Esophagus (tissue), 2 donors: ENCODE data around the gene ATP2C1. TPM values are rescaled to one million over a fixed set of nuclear protein-coding genes. Genes with fewer than 3 reads are reported as not detected.
A peak's percentile ranks its signal among the peaks of the same experiment; 100 is the strongest.

Experiments used
- H3K27ac ChIP-seq, 2 donors: one replicate each; pipeline ENCODE4 v1.5.1; 2013; ENCODE audit warnings: low read depth in 2 of 2, mild to moderate bottlenecking in 2 of 2, inconsistent platforms in 1 of 2, low read length in 1 of 2, moderate library complexity in 1 of 2
- H3K27me3 ChIP-seq, 2 donors: one replicate each; pipeline ENCODE4 v1.6.1; 2013; ENCODE audit warnings: low read length in 2 of 2, control low read depth in 1 of 2, mild to moderate bottlenecking in 1 of 2; ENCODE audit not compliant: insufficient read depth in 2 of 2, control insufficient read depth in 1 of 2
- H3K36me3 ChIP-seq, 2 donors: one replicate each; pipeline ENCODE4 v1.6.1; 2013; ENCODE audit warnings: low read length in 1 of 2; ENCODE audit not compliant: control insufficient read depth in 2 of 2, insufficient read depth in 2 of 2
- H3K4me1 ChIP-seq, 2 donors: one replicate each; pipeline ENCODE4 v1.6.1; 2013; ENCODE audit warnings: low read length in 1 of 2; ENCODE audit not compliant: control insufficient read depth in 2 of 2, insufficient read depth in 2 of 2
- H3K4me3 ChIP-seq, 2 donors: one replicate each; pipeline ENCODE4 v1.5.1; 2013; ENCODE audit warnings: low read length in 2 of 2, mild to moderate bottlenecking in 2 of 2, low read depth in 1 of 2, moderate library complexity in 1 of 2
- H3K9me3 ChIP-seq, 2 donors: one replicate each; pipeline ENCODE4 v1.6.1; 2013; ENCODE audit warnings: mild to moderate bottlenecking in 2 of 2, low read depth in 1 of 2, low read length in 1 of 2, moderate library complexity in 1 of 2; ENCODE audit not compliant: control insufficient read depth in 2 of 2, insufficient read depth in 1 of 2
- WGBS, 2 donors: extraction: QIAGEN DNeasy Blood & Tissue Kit; methylation state at CpG; one replicate each; pipeline ENCODE4 v1.1.7; 2013; 5-methylcytosine and 5-hydroxymethylcytosine counted together
- polyA plus RNA-seq, 2 donors: library from polyadenylated mRNA; stranded (reverse); fragments of 200-250 nt; gene quantifications; one replicate each; pipeline ENCODE4 v1.2.3, GENCODE V29; 2013
- donor health status: healthy with polysubstance abuse.
- donor health status: Bipolar disorder and iron deficiency.

ATP2C1 gene
- polyA plus RNA-seq, 2 donors: 19.9 to 23.0 TPM

DNA sequence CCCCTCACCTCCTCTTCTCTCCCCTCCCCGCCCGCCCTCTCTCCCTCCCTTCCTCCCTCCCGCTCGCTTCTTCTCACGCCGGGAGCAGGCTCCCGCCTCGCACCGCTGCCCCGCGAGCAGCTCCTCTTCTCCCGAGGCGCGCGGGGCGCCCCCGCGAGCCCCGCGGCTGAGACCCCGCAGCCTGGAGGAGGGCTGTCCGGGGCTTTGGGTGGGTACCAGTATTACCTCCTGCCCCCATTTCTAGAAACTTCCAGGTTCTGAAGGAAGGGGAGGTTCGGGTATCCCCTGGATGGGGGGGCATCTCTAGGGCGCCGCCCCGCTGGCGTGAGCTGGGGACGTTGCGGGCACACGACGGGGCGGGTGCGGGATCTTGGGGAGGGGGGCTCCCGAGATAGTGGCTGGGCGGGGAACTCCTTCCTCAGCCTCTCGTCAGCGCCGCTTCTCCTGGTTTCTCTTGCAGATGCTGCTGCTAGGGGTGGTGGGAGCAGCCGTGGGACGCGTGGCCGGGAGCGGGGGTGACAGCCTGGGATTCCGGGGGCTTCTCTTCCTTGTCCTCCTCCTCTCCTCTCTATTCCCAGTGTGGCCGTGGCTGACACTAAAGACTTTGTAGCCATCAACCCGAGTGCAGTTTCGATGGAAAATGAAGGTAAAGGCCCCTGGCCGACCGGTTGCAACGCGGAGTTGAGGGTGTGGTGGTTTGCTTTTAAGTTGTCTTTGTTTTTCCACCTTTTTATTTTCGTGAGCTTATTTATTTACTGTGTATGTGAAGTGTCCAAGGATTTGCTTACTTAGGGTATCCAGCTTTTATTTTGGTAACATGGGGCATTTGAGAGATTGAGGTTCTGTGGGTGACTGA lies 474 bp downstream of the ATP2C1 start:
- 0% methylated on average over 49 to 52 of the region's 52 CpGs for WGBS, 2 donors
- Histone ChIP-seq H3K4me1 (no peaks in the 10 kb centered on the region), H3K9me3 (no peaks in the 10 kb centered on the region), H3K27me3 (no peaks in the 10 kb centered on the region), H3K27ac (peak overlapping the region; percentile 87 to 99), H3K36me3 (no peaks in the 10 kb centered on the region), H3K4me3 (peak overlapping the region; percentile 91 to 94)

DNA sequence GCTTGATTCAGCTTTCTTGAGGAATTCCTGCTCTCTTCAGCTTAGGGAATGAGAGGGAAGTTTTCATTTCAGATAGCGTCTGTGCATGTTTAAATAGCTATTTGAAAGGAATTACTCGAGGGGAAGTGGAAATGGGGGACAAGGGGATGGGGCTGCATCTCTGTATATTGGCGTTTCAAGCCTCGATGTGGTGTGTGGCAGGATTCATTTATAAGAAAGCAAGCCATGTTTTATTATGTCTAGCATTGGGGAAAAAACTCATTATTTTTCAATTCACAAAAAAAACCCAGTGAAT lies 1.0 kb downstream of the ATP2C1 start:
- H3K36me3 ChIP-seq: no peaks in the 10 kb centered on the region
- no peaks in the 10 kb centered on the region for H3K27me3 ChIP-seq
- no peaks in the 10 kb centered on the region for H3K9me3 ChIP-seq
- peak overlapping the region in 1 of 2 donors; percentile 99 for H3K27ac ChIP-seq
- 3 to 6% methylated on average over 4 of the region's 4 CpGs for WGBS, 2 donors
- H3K4me1 ChIP-seq: no peaks in the 10 kb centered on the region
- H3K4me3 ChIP-seq: peak overlapping the region; percentile 91 to 94

DNA sequence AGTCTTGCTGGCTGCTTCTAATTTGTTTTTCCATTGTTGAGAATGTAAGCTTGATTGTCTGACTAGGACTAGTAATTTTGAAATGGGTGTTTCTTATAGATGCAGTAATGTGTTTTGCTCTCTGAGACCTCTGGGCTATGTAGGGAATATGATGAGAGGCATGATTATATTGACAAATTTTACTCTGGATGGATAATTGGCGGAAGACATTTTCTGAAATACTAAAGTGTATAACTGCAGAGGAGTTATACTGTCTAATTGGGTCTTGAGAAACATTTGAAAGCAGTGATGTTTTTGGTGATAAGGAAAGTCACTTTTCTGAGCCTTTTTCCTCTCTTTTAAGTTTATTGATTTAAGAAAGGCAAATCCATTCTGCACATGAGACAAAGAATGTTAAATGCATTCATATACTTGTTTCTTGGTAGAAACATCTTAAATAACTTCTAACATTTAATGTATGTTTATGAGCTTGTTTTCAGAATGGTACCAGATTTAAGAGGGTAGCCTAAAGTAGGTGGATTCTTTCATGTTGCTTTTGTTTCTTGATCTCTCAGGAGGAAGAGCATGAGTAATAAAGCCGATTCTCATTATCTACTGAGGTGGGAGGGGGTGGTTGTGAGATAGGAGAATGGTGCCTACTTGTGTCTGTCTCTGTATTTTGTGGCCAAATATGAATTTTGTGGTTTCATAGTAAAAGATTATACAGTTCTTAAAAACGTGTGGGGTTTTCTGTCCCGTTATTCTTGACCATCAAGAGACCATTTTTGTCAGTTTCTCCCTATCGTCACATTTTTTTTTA lies 2.0 kb downstream of the ATP2C1 start:
- Histone ChIP-seq H3K9me3 (no peaks in the 10 kb centered on the region), H3K27ac (no peak overlapping the region), H3K4me1 (no peaks in the 10 kb centered on the region), H3K27me3 (no peaks in the 10 kb centered on the region), H3K36me3 (no peaks in the 10 kb centered on the region), H3K4me3 (no peak overlapping the region)
- WGBS, 2 donors: 72 to 73% methylated on average over 5 of the region's 5 CpGs

DNA sequence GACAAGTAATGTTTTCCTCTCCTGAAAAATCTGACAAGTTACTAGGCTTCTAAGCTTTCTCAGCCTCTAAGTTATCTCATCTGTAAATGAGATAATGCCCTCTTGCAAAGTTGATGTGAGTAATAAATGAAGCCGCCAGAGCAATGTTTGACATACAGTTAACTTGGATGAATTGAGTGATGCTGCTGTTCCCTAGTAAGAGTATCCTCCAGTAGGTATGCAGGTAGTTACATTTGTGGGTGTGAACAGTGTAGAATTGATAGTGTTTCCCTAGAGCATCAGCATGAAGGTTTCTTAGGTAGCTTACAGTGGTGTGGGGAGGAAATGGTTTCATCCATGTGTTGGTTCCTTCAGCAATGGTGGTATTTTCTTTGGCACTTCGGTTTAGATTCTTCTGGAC lies 3.4 kb downstream of the ATP2C1 start:
- no peak overlapping the region for H3K27ac ChIP-seq
- no peak overlapping the region for H3K4me3 ChIP-seq
- WGBS, 2 donors: 86% methylated on average over 2 of the region's 2 CpGs
- H3K27me3 ChIP-seq: no peaks in the 10 kb centered on the region
- no peaks in the 10 kb centered on the region for H3K36me3 ChIP-seq
- H3K9me3 ChIP-seq: no peaks in the 10 kb centered on the region
- H3K4me1 ChIP-seq: no peaks in the 10 kb centered on the region

DNA sequence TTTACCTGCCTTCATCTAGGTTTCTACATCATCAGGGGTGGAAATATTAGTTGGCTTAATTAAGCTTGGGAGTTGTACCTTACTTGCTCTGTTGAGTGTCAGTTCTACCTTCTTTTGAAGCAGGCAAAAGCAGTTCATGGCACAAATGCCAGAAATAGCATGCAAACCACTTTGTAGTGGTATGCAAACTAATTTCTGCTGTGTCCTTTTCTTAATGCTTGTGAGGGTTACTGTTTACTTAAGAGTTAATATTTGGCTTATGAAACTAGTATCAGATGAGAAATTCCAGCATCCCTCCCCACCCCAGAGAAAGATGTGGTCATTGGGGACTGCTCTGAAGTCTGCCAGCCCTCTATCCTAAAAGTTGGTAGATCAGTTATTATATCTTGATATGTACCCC lies 7.1 kb downstream of the ATP2C1 start:
- Histone ChIP-seq H3K27me3 (no peaks in the 10 kb centered on the region), H3K4me3 (no peak overlapping the region), H3K4me1 (no peaks in the 10 kb centered on the region), H3K27ac (no peak overlapping the region), H3K36me3 (no peaks in the 10 kb centered on the region), H3K9me3 (no peaks in the 10 kb centered on the region)

DNA sequence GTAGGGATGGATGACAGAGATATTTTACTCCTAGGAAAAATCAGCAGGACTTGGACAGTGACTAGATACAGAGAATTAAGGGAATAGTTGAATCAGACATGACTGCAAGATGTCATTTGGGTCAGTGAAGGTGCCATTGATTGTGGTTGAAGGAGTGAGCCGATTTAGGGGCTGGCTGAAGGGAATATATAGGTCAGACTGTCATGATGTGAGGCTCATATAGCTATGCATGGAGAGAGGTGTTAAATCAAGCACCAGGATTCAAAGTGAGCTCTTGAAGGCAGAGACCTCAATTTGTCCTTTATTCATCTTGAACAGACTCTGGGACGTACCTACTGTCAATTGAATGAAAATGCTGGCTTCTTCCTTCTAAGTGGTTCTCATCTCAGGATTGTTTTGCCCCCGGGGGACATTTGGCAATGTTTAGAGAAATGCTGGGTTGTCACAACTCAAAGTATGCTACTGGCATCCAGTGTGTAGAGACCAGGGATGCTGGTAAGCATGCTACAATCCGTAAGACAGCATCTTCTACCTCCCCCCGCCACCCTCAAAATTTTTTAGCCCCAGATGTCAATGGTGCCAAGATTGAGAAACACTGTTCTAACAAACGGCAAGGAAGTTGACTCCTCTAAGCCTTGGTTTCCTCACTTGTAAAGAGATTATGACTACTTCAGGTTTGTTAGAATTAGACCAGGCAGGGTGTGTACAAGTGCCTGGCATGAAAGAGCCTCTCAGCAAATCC lies 7.8 kb downstream of the ATP2C1 start:
- 66 to 77% methylated on average over 6 of the region's 6 CpGs for WGBS, 2 donors
- Histone ChIP-seq H3K27ac (no peak overlapping the region), H3K36me3 (no peaks in the 10 kb centered on the region), H3K4me3 (no peak overlapping the region), H3K27me3 (no peaks in the 10 kb centered on the region), H3K4me1 (no peaks in the 10 kb centered on the region), H3K9me3 (no peaks in the 10 kb centered on the region)

DNA sequence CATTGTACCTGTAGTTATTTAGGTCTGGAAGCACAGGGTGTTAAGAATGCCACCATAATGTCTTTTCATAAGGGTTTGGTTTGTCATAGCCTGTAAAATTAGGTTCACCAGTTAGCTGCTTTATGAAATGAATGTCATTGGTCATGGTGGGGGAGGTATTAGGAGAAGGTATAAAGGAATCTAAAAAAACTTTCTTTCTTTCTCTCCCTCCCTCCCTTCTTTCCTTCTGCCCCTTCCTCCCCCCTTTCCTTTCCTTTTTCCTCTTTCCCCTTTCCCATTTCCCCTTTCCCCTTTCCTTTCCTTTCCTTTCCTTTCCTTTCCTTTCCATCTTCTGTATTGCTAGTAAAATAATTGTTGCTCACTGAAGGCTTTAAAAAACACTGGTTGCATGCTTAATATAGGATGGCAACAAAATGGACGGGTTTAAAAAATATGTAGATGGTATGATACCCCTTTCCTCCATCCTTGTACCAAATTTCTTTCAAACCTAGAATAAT lies 9.6 kb downstream of the ATP2C1 start:
- Histone ChIP-seq H3K9me3 (no peaks in the 10 kb centered on the region), H3K36me3 (no peaks in the 10 kb centered on the region), H3K4me1 (no peaks in the 10 kb centered on the region), H3K27me3 (no peaks in the 10 kb centered on the region), H3K27ac (no peak overlapping the region), H3K4me3 (no peak overlapping the region)
- 96 to 99% methylated on average over 1 of the region's 1 CpG for WGBS, 2 donors

DNA sequence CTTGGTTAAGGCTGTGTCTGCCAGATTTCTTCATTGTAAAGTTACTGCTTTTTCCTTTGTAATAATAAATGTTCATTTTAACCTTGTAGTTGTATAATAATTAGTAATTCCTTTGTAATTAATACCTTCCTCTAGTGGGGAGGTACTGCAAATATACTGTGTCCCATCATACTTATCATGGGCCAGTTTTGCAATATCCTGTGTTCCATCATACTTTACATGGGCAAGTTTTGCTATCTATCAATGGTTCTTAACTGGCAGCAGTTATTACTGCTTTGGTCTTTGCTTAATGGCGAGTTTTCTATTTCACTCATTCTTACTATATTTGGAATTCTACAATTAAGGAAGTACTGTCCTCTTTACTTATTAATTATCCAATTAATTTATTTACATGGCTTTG lies 10.6 kb downstream of the ATP2C1 start:
- no peaks in the 10 kb centered on the region for H3K4me1 ChIP-seq
- no peak overlapping the region for H3K4me3 ChIP-seq
- H3K36me3 ChIP-seq: no peaks in the 10 kb centered on the region
- no peaks in the 10 kb centered on the region for H3K27me3 ChIP-seq
- H3K9me3 ChIP-seq: no peaks in the 10 kb centered on the region
- H3K27ac ChIP-seq: no peak overlapping the region
- 89 to 95% methylated on average over 1 of the region's 1 CpG for WGBS, 2 donors

DNA sequence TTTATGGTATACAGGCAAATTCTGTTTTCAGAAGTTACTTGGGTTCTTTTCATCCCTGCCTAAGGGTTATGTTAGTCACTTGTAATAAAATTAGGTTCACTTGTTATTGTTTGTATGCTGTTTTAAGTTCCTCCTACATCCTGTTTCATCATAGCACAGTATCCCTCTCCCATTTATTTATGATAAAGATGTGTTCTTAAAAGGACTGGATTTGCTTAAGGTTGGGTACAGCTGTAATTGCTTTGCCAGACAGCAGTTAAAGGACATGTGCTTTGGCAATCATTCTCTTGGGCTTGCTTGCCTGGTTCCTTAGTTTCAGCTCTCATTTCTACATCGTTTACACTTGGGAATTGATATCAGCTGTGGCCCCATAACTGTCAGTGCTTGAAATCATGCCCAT lies 11.7 kb downstream of the ATP2C1 start:
- Histone ChIP-seq H3K4me3 (no peak overlapping the region), H3K36me3 (no peaks in the 10 kb centered on the region), H3K4me1 (no peaks in the 10 kb centered on the region), H3K27me3 (no peaks in the 10 kb centered on the region), H3K27ac (no peak overlapping the region), H3K9me3 (no peaks in the 10 kb centered on the region)
- WGBS, 2 donors: 37 to 43% methylated on average over 1 of the region's 1 CpG
